ENCODE results near the gene LY6G5C.

- no peak for TF ChIP-seq CTCF (IDR thresholded peaks at IDR 0.05)
- no peak for TF ChIP-seq EZH2 (IDR thresholded peaks at IDR 0.05; ENCODE audit: borderline replicate concordance, insufficient read depth, low read depth, low read length, poor library complexity, severe bottlenecking)
These were observed 4.0 kb downstream of the LY6G5C start for GRCh38 chr6:31676904-31677303.

Data from B cell (primary cell).